ENCODE data around the gene TRABD.

TRABD gene

DNA sequence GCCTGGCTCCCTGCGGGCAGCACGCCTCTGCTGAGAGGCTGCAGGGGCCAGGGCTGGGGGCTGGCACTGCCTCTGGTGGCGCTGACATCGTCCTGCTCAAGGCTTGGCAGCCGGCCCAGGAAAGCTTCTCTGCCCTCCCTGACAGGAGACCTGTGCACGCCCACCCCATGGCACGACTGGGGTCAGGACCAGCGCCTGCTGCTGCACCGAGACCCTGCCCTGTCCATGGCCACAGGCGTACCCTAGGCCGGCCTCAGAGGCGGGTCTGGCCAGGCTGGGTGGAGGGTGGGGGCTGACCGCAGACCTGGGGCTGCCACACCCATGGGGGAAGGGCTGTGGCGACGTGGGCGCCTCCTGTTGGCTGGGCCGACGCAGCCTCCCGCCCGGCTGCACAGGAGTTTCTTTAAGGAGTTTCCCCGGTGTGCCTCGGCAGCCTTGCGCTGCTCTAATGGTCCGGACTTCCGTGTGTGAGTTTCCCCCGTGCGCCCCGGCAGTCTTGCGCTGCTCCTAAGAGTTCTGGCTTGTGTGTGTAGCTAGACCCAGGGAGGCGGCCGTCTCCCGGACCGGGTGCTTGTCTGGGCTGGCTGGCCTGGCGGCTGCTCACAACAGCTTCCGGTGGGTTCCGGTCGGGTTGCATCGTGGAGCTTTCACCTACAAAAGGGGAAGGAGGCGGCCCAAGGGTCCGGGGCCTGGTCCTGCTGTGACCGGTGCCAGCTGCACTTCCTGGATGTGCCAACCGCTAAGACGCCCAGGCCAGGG lies 4.6 kb downstream of the TRABD start:
- Histone ChIP-seq H2BK12ac (ENCODE audit: low read length in 2 of 2) (peak overlapping the region; percentile 79 to 88), H3K4me1 (ENCODE audit: control insufficient read depth, insufficient read depth, low read depth, low read length) (peaks cover 51% of the 10 kb centered on the region), H2BK5ac (ENCODE audit: low read depth, low read length, poor library complexity, severe bottlenecking) (no peak overlapping the region), H3K23ac (ENCODE audit: low read length in 2 of 2) (peak overlapping the region in 1 of 2 experiments; percentile 73), H3K18ac (ENCODE audit: low read depth in 1 of 2, low read length in 2 of 2) (peak overlapping the region; percentile 87 to 97), H3K27ac (ENCODE audit: low read length, poor library complexity, severe bottlenecking) (peak overlapping the region; percentile 90), H3K14ac (ENCODE audit: low read length in 2 of 2) (peak overlapping the region in 1 of 2 experiments; percentile 49), H3K4me3 (ENCODE audit: insufficient read depth in 1 of 2, low read depth in 1 of 2, low read length in 2 of 2) (peak overlapping the region; percentile 55 to 76), H3K79me1 (replicated peaks; ENCODE audit: low read length, poor library complexity, severe bottlenecking) (peaks cover 39% of the 10 kb centered on the region), H3K27me3 (ENCODE audit: control insufficient read depth in 1 of 2, insufficient read depth in 1 of 2, low read length in 2 of 2) (no peaks in the 10 kb centered on the region), H2AFZ (ENCODE audit: low read depth, low read length) (peak overlapping the region; percentile 29), H3K4me2 (ENCODE audit: low read length, poor library complexity, severe bottlenecking) (peak overlapping the region; percentile 84), H3K9ac (ENCODE audit: low read length) (peak overlapping the region; percentile 78), H2BK15ac (ENCODE audit: low read depth, poor library complexity, severe bottlenecking) (no peak overlapping the region), H3K4ac (ENCODE audit: low read depth in 1 of 2, low read length in 2 of 2) (peak overlapping the region; percentile 68 to 88), H2BK120ac (ENCODE audit: low read depth, low read length) (peak overlapping the region; percentile 81), H2AK5ac (ENCODE audit: low read length, severe bottlenecking) (peak overlapping the region; percentile 15), H4K8ac (ENCODE audit: low read length) (peak overlapping the region; percentile 54), H3K36me3 (ENCODE audit: control insufficient read depth in 1 of 2, insufficient read depth in 2 of 2, low read depth in 1 of 2, low read length in 2 of 2) (peaks cover 18 to 46% of the 10 kb centered on the region in 2 experiments), H3K9me3 (ENCODE audit: control insufficient read depth, low read length) (no peaks in the 10 kb centered on the region), H4K91ac (ENCODE audit: low read length) (peak overlapping the region; percentile 95)
- WGBS: 39% methylated on average over 36 of the region's 43 CpGs
- DNase-seq: peak; percentile 53

DNA sequence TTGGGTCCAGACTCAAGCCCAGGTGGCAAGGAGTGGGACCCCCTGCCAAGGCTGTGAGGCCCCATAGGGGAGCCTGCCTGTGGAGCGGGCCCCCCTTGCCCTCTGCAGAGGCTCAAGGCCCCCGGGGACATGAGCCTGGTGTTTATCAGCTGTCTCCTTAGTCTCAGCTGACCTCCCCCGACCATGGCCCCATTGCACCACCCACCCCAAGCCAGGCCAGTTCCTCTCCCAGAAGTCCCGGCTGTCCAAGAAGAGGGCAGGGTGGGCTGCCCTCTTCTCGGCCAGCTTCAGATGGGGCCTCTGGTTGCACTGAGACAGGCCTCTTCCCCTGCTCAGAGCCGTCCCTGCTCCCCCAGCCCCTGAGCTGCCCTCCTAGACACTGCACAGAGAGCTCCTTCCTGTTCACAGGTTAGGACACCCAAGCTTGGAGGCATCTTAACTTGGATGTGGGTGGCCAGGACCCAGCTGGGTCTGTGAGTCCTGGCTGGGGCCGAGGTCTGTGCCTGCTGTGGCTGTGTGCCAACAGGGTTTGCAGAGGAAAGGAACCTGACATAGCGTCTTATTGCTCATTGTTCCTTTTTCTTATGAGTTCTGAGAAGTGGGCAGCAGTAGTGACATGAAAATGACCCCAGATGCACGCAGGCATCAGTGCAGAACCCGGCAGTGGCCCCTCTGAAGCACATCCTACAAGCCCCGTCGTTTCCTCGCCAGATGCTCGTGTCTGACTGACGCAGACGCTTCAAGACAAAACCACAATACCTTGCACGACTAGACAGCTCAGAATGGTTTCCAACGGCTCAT lies 5.4 kb downstream of the TRABD start:
- peak overlapping the region in 1 of 2 experiments; percentile 56 for H2BK12ac ChIP-seq (ENCODE audit: low read length in 2 of 2)
- H3K23ac ChIP-seq (ENCODE audit: low read length in 2 of 2): peak overlapping the region in 1 of 2 experiments; percentile 39
- H3K4ac ChIP-seq (ENCODE audit: low read depth in 1 of 2, low read length in 2 of 2): peak overlapping the region; percentile 88 to 91
- H3K4me2 ChIP-seq (ENCODE audit: low read length, poor library complexity, severe bottlenecking): peak overlapping the region; percentile 84
- H3K14ac ChIP-seq (ENCODE audit: low read length in 2 of 2): peak overlapping the region in 1 of 2 experiments; percentile 49
- H4K91ac ChIP-seq (ENCODE audit: low read length): peak overlapping the region; percentile 95
- H3K18ac ChIP-seq (ENCODE audit: low read depth in 1 of 2, low read length in 2 of 2): peak overlapping the region; percentile 87 to 97
- H3K4me1 ChIP-seq (ENCODE audit: control insufficient read depth, insufficient read depth, low read depth, low read length): peaks cover 49% of the 10 kb centered on the region
- no peak overlapping the region for H2BK5ac ChIP-seq (ENCODE audit: low read depth, low read length, poor library complexity, severe bottlenecking)
- H3K27me3 ChIP-seq (ENCODE audit: control insufficient read depth in 1 of 2, insufficient read depth in 1 of 2, low read length in 2 of 2): no peaks in the 10 kb centered on the region
- 67% methylated on average over 18 of the region's 18 CpGs for whole genome bisulfite sequencing
- H3K4me3 ChIP-seq (ENCODE audit: insufficient read depth in 1 of 2, low read depth in 1 of 2, low read length in 2 of 2): peak overlapping the region; percentile 55 to 76
- peak overlapping the region; percentile 90 for H3K27ac ChIP-seq (ENCODE audit: low read length, poor library complexity, severe bottlenecking)
- peak overlapping the region; percentile 37 for H2BK120ac ChIP-seq (ENCODE audit: low read depth, low read length)
- H2AK5ac ChIP-seq (ENCODE audit: low read length, severe bottlenecking): peak overlapping the region; percentile 15
- H2BK15ac ChIP-seq (ENCODE audit: low read depth, poor library complexity, severe bottlenecking): peak overlapping the region; percentile 13
- H2AFZ ChIP-seq (ENCODE audit: low read depth, low read length): no peak overlapping the region
- peaks cover 40% of the 10 kb centered on the region for H3K79me1 ChIP-seq (replicated peaks; ENCODE audit: low read length, poor library complexity, severe bottlenecking)
- no peak for DNase-seq
- peaks cover 23 to 51% of the 10 kb centered on the region in 2 experiments for H3K36me3 ChIP-seq (ENCODE audit: control insufficient read depth in 1 of 2, insufficient read depth in 2 of 2, low read depth in 1 of 2, low read length in 2 of 2)
- H3K9me3 ChIP-seq (ENCODE audit: control insufficient read depth, low read length): no peaks in the 10 kb centered on the region
- peak overlapping the region; percentile 54 for H4K8ac ChIP-seq (ENCODE audit: low read length)
- H3K9ac ChIP-seq (ENCODE audit: low read length): peak overlapping the region; percentile 78

DNA sequence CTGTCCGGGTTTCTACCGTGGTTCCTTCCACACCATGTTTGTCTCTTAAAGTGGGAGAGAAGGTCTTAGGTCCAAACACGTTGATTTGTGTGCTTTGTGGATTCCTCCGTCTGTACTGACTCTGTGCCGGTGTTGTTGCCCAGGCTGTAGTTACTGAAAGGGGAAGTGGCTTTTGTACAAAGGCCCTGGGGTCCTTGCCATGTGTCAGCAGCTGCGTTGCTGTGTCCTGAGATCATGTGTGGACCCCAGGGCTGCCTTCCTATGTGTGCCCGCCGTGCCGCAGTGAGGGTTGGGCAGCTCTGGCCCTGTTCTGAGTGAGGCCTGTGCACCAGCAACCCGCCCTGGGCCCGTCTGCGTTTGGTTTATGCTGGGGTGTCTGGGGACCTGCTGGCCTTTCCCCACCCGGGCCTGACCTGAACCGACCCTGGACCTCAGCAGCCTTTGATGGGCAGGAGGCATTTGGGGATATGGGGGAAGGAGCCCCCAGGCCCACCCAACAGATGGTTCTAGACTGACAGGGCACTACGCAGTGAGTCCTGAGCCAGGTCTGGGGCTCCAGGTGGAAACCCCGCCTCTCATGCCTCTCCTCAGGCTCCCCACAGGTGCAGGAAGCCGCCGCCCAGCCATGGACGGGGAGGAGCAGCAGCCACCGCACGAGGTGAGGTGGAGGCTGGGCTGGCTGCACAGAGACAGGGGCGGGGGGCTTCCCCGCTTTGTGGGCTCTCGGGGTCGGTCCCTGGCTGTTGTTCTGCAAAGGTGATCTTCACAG lies 6.9 kb downstream of the TRABD start:
- Histone ChIP-seq H3K9ac (ENCODE audit: low read length) (no peak overlapping the region), H3K23ac (ENCODE audit: low read length in 2 of 2) (no peak overlapping the region), H4K8ac (ENCODE audit: low read length) (no peak overlapping the region), H2BK15ac (ENCODE audit: low read depth, poor library complexity, severe bottlenecking) (no peak overlapping the region), H3K14ac (ENCODE audit: low read length in 2 of 2) (no peak overlapping the region), H3K9me3 (ENCODE audit: control insufficient read depth, low read length) (no peaks in the 10 kb centered on the region), H3K4me2 (ENCODE audit: low read length, poor library complexity, severe bottlenecking) (no peak overlapping the region), H4K91ac (ENCODE audit: low read length) (peak overlapping the region; percentile 18), H2AFZ (ENCODE audit: low read depth, low read length) (no peak overlapping the region), H3K4me1 (ENCODE audit: control insufficient read depth, insufficient read depth, low read depth, low read length) (peaks cover 45% of the 10 kb centered on the region), H3K79me1 (replicated peaks; ENCODE audit: low read length, poor library complexity, severe bottlenecking) (peaks cover 40% of the 10 kb centered on the region), H2BK120ac (ENCODE audit: low read depth, low read length) (no peak overlapping the region), H3K4me3 (ENCODE audit: insufficient read depth in 1 of 2, low read depth in 1 of 2, low read length in 2 of 2) (no peak overlapping the region), H2BK5ac (ENCODE audit: low read depth, low read length, poor library complexity, severe bottlenecking) (no peak overlapping the region), H2BK12ac (ENCODE audit: low read length in 2 of 2) (no peak overlapping the region), H3K4ac (ENCODE audit: low read depth in 1 of 2, low read length in 2 of 2) (peak overlapping the region in 1 of 2 experiments; percentile 40), H3K36me3 (ENCODE audit: control insufficient read depth in 1 of 2, insufficient read depth in 2 of 2, low read depth in 1 of 2, low read length in 2 of 2) (peaks cover 26 to 65% of the 10 kb centered on the region in 2 experiments), H3K18ac (ENCODE audit: low read depth in 1 of 2, low read length in 2 of 2) (no peak overlapping the region), H3K27me3 (ENCODE audit: control insufficient read depth in 1 of 2, insufficient read depth in 1 of 2, low read length in 2 of 2) (no peaks in the 10 kb centered on the region), H3K27ac (ENCODE audit: low read length, poor library complexity, severe bottlenecking) (no peak overlapping the region), H2AK5ac (ENCODE audit: low read length, severe bottlenecking) (peak overlapping the region; percentile 24)
- DNase-seq: no peak
- 90% methylated on average over 25 of the region's 25 CpGs for WGBS

Measured in mesenchymal stem cell (in vitro differentiated cells and primary cell).